Neural progenitor cell (in vitro differentiated cells): ENCODE data around the gene IARS2. TPM values are rescaled to one million over a fixed set of nuclear protein-coding genes. Genes with fewer than 3 reads are reported as not detected.

Experiments
- DNase-seq: peaks from one replicate; pipeline ENCODE4 v3.0.0-alpha.2; 2016; ENCODE audit warnings: low spot score
- H2AFZ ChIP-seq: fragments of 200-600 bp; sonication (generic); replicated peaks from 2 replicates; pipeline ENCODE4 v1.6.1; 2016; ENCODE audit warnings: antibody characterized with exemption
- H3F3A ChIP-seq: fragments of 200-600 bp; sonication (generic); 2 replicates; pipeline ENCODE4 v1.6.1; 2016; ENCODE audit warnings: antibody characterized with exemption, low read depth
- H3K27ac ChIP-seq: fragments of 200-600 bp; sonication (generic); 2 replicates; pipeline ENCODE4 v1.5.1; 2016; ENCODE audit warnings: mild to moderate bottlenecking
- H3K27me3 ChIP-seq: fragments of 200-600 bp; sonication (generic); 2 replicates; pipeline ENCODE4 v1.6.1; 2016; ENCODE audit warnings: mild to moderate bottlenecking, moderate library complexity
- H3K36me3 ChIP-seq: fragments of 200-600 bp; sonication (generic); 2 replicates; pipeline ENCODE4 v1.5.1; 2016
- H3K4me1 ChIP-seq: fragments of 200-600 bp; sonication (generic); 2 replicates; pipeline ENCODE4 v1.6.1; 2016; ENCODE audit warnings: mixed run types
- H3K4me2 ChIP-seq: fragments of 200-600 bp; sonication (generic); 2 replicates; pipeline ENCODE4 v1.6.1; 2016
- H3K4me3 ChIP-seq: fragments of 200-600 bp; sonication (generic); 2 replicates; pipeline ENCODE4 v1.5.1; 2016
- H3K79me2 ChIP-seq: fragments of 200-600 bp; sonication (generic); 2 replicates; pipeline ENCODE4 v1.6.1; 2016; ENCODE audit warnings: low read depth
- H3K9ac ChIP-seq: fragments of 200-600 bp; sonication (generic); 2 replicates; pipeline ENCODE4 v1.6.1; 2016
- H3K9me3 ChIP-seq: fragments of 200-600 bp; sonication (generic); 2 replicates; pipeline ENCODE4 v1.5.1; 2016; ENCODE audit warnings: low read depth
- H4K20me1 ChIP-seq: fragments of 200-600 bp; sonication (generic); 2 replicates; pipeline ENCODE4 v1.6.1; 2016; ENCODE audit warnings: low read depth
- H3K27ac Mint-ChIP-seq: 3 replicates; pipeline ENCODE4 v1.8.0; 2021; ENCODE audit warnings: mixed read lengths
- H3K27me3 Mint-ChIP-seq: 2 replicates; pipeline ENCODE4 v1.8.0; 2022; ENCODE audit warnings: low read depth, mild to moderate bottlenecking, inconsistent platforms, moderate library complexity, mixed read lengths; ENCODE audit not compliant: insufficient read depth
- H3K36me3 Mint-ChIP-seq: 3 replicates; pipeline ENCODE4 v1.8.0; 2021; ENCODE audit warnings: mixed read lengths
- H3K4me1 Mint-ChIP-seq: 3 replicates; pipeline ENCODE4 v1.8.0; 2021; ENCODE audit warnings: mixed read lengths
- H3K4me3 Mint-ChIP-seq: 3 replicates; pipeline ENCODE4 v1.8.0; 2021; ENCODE audit warnings: mild to moderate bottlenecking, moderate library complexity, mixed read lengths
- H3K9me3 Mint-ChIP-seq: 3 replicates; pipeline ENCODE4 v1.8.0; 2020; ENCODE audit warnings: mixed read lengths
- EZH2 ChIP-seq: fragments of 200-600 bp; sonication (generic); IDR thresholded peaks from 2 replicates; pipeline ENCODE4 v1.6.1; 2017; ENCODE audit warnings: antibody characterized with exemption, mild to moderate bottlenecking, moderate library complexity
- EZH2phosphoT487 ChIP-seq: fragments of 200-600 bp; sonication (generic); IDR thresholded peaks from 2 replicates; pipeline ENCODE4 v1.6.1; 2017; ENCODE audit warnings: antibody characterized with exemption
- total RNA-seq: library from RNA; depleted of rRNA; stranded (reverse); fragments of >200 nt; gene quantifications from 2 replicates; pipeline ENCODE4 v1.2.3, GENCODE V29; 2015; ENCODE audit warnings: low replicate concordance
- TF ChIP-seq, protein P1 (sequence below): fragments of 200-600 bp; sonication (generic); IDR thresholded peaks from 2 replicates; pipeline ENCODE4 v1.5.1; 2017; ENCODE audit warnings: antibody characterized with exemption, mild to moderate bottlenecking

Gene IARS2
- total RNA-seq, 1 donor from 2014 or later: 100 TPM

DNA sequence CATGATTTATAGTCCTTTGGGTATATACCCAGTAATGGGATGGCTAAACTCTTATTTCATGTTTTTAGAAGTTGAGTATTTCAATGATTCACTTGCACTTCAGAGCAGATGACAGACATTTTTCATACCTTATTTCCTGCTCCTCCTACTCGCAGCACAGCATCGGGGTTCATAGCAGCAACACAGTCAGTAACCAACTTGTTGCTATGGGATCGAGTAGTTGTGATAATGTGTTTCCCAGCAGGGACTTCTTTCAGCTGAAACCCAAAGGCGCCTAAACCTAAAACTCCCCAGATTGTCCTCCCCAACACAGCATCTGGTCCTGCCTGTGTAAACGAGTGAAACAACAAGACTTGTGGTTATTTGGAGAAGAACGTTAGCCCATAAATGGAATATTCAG lies 31.3 kb upstream of the IARS2 start:
- H3K27me3 ChIP-seq: no peaks in the 10 kb centered on the region
- no peaks in the 10 kb centered on the region for H3K27me3 Mint-ChIP-seq
- peaks cover 4% of the 10 kb centered on the region for H4K20me1 ChIP-seq
- H3K9me3 Mint-ChIP-seq: no peaks in the 10 kb centered on the region
- H3K4me3 Mint-ChIP-seq: no peak overlapping the region
- DNase-seq: no peak
- no peak overlapping the region for H2AFZ ChIP-seq
- no peak overlapping the region for H3K27ac Mint-ChIP-seq
- peaks cover 3% of the 10 kb centered on the region for H3F3A ChIP-seq
- no peak overlapping the region for H3K4me2 ChIP-seq
- H3K36me3 ChIP-seq: peaks cover 9% of the 10 kb centered on the region
- H3K4me1 ChIP-seq: peaks cover 9% of the 10 kb centered on the region
- no peak for TF ChIP-seq EZH2phosphoT487
- no peak for TF ChIP-seq EZH2
- TF ChIP-seq, protein P1, sequence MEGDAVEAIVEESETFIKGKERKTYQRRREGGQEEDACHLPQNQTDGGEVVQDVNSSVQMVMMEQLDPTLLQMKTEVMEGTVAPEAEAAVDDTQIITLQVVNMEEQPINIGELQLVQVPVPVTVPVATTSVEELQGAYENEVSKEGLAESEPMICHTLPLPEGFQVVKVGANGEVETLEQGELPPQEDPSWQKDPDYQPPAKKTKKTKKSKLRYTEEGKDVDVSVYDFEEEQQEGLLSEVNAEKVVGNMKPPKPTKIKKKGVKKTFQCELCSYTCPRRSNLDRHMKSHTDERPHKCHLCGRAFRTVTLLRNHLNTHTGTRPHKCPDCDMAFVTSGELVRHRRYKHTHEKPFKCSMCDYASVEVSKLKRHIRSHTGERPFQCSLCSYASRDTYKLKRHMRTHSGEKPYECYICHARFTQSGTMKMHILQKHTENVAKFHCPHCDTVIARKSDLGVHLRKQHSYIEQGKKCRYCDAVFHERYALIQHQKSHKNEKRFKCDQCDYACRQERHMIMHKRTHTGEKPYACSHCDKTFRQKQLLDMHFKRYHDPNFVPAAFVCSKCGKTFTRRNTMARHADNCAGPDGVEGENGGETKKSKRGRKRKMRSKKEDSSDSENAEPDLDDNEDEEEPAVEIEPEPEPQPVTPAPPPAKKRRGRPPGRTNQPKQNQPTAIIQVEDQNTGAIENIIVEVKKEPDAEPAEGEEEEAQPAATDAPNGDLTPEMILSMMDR: no peak
- no peaks in the 10 kb centered on the region for H3K79me2 ChIP-seq
- no peak overlapping the region for H3K4me3 ChIP-seq
- no peak overlapping the region for H3K27ac ChIP-seq
- no peak overlapping the region for H3K9ac ChIP-seq
- peaks cover 15% of the 10 kb centered on the region for H3K36me3 Mint-ChIP-seq
- no peaks in the 10 kb centered on the region for H3K9me3 ChIP-seq
- H3K4me1 Mint-ChIP-seq: no peaks in the 10 kb centered on the region

DNA sequence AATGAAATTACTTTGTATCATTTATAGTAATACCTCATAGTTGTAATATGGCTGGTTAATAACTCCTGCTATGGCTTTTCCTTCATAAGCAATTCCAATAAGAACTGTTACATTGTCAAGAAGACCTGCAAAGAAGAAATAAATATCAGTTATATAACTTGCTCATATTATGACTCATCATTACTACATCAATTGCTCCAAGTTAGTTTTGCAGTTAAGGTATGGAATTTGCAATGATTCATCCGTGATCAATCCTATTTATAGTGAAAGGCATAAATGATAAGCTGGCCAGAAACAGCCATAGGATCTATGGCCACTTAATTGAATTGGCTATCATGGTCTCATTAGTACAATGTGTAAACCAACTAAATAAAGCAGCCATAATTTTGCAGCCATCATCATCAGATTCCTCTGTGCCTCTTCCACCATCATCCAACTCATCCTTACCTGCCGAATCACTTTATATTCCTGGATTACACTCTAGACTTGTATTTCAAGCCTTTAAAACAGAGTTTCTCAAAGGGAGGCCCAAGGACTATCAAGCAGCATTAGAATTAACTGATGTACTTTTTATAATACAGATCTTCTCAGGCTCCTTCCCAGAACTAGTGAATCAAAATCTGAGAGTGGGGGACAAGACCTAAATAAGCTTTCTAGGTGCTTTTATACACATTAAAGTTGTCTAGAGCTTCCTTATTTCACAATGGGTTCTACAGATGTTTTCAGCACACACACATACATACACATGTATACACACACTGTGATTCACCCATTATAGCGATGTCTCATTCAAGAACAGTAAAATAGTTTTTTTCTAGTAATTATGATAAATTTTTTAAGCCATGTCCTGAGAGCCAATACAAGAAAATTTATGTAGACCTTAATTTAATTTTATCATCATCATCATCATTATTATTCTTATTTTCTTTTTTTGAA lies 26.4 kb upstream of the IARS2 start:
- Histone ChIP-seq H3K4me1 (no peaks in the 10 kb centered on the region), H3K4me2 (no peak overlapping the region), H3K27ac (no peak overlapping the region), H2AFZ (no peak overlapping the region), H3K27me3 (no peaks in the 10 kb centered on the region), H4K20me1 (no peaks in the 10 kb centered on the region), H3K9ac (no peak overlapping the region), H3F3A (no peaks in the 10 kb centered on the region), H3K4me3 (no peak overlapping the region), H3K79me2 (no peaks in the 10 kb centered on the region), H3K36me3 (peaks cover 9% of the 10 kb centered on the region), H3K9me3 (no peaks in the 10 kb centered on the region)
- Mint-ChIP-seq H3K27me3 (no peaks in the 10 kb centered on the region), H3K9me3 (no peaks in the 10 kb centered on the region), H3K27ac (no peak overlapping the region), H3K36me3 (peaks cover 20% of the 10 kb centered on the region), H3K4me3 (no peak overlapping the region), H3K4me1 (no peaks in the 10 kb centered on the region)
- no peak for DNase-seq
- TF ChIP-seq, protein P1: no peak
- TF ChIP-seq EZH2phosphoT487 (no peak), EZH2 (no peak)

DNA sequence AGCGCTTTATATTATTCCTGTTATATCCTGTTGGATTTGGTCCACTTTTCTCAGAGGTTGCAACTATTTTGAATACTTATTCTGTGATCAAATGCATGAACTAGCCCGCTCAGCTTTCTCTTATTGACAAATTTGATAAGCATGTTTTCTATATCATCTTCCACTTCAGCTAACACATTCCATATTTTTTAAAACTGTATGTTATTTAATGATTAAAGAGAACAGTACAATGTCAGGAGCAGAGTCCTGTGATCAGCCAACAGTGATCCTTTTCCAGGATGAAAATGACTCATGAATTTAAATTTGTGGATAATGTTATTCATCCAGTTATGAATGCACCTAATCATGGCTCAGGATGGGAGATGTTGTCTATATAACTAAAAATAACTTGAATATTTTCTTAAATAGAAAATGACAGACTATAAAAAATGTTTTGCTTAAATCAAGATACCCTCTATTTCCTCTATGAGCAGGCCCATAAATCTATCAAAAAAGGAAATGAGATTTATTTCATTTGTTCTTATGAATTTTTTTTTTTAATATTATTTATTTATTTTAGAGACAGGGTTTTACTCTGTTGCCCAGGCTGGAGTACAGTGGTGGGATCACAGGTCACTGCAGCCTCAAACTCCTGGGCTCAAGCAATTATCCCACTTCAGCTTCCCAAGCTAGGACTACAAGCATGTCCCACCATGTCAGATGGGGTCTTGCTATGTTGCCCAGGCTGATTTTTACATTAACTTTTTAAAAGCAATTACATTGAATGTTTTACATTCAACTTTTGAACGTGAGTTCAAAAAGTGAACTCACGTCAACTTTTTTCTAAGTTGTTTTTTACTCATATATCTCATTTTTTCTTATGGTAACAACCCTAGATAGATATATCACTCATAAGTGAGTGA lies 16.8 kb upstream of the IARS2 start:
- Histone ChIP-seq H3K27me3 (no peaks in the 10 kb centered on the region), H2AFZ (no peak overlapping the region), H3K27ac (no peak overlapping the region), H3K4me1 (no peaks in the 10 kb centered on the region), H3K9me3 (no peaks in the 10 kb centered on the region), H3K9ac (no peak overlapping the region), H3K4me3 (no peak overlapping the region), H3K79me2 (no peaks in the 10 kb centered on the region), H3F3A (no peaks in the 10 kb centered on the region), H3K36me3 (no peaks in the 10 kb centered on the region), H4K20me1 (no peaks in the 10 kb centered on the region), H3K4me2 (no peak overlapping the region)
- H3K9me3 Mint-ChIP-seq: no peaks in the 10 kb centered on the region
- no peaks in the 10 kb centered on the region for H3K4me1 Mint-ChIP-seq
- TF ChIP-seq EZH2phosphoT487 (no peak), EZH2 (no peak)
- TF ChIP-seq, protein P1: no peak
- H3K27ac Mint-ChIP-seq: no peak overlapping the region
- peaks cover 12% of the 10 kb centered on the region for H3K36me3 Mint-ChIP-seq
- no peak overlapping the region for H3K4me3 Mint-ChIP-seq
- no peaks in the 10 kb centered on the region for H3K27me3 Mint-ChIP-seq
- no peak for DNase-seq
